ENCODE measurements around the gene ELK3.

The ELK3 gene

DNA sequence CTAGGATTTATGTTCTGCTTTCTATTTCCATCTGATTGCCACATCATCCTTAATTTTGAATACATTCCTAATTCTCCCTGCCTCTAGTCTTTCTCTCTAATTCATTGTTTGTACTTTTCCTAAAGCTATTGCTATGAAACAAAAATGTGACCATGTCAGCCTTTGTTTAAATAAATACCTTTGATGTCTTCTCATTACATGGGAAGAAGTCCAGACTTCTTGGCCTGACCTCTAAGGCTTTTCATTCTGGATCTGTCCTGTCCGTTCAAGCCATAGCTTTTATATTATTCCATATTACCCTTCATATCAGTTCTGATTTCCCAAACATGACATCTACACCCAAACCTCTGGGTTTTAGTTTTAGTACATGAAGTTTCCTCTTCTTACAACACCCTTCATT, 114.7 kb downstream of the ELK3 start:
- no peak overlapping the region for H2BK15ac ChIP-seq (ENCODE audit: low read length)
- no peak overlapping the region for H3K23ac ChIP-seq (ENCODE audit: low read depth, low read length, poor library complexity)
- no peak overlapping the region for H2BK120ac ChIP-seq (ENCODE audit: low read depth, low read length)
- H3K4ac ChIP-seq (ENCODE audit: low read length) = no peak overlapping the region
- WGBS, 2 donors (ENCODE audit: extremely low coverage in 2 of 2, insufficient read length in 2 of 2, insufficient replicate concordance in 1 of 2) = no CpG with 5 or more reads among the region's 1 CpG
- H4K8ac ChIP-seq (ENCODE audit: low read depth, low read length) = no peak overlapping the region
- no peaks in the 10 kb centered on the region for H3K79me1 ChIP-seq (ENCODE audit: low read depth, low read length)
- H3K14ac ChIP-seq (ENCODE audit: low read length) = no peak overlapping the region
- H2BK5ac ChIP-seq (ENCODE audit: low read length) = no peak overlapping the region
- DNase-seq (ENCODE audit: low spot score) = no peak
- no peak overlapping the region for H3K27ac ChIP-seq (replicated peaks; ENCODE audit: low read length)
- H3K36me3 ChIP-seq (replicated peaks in 1 of 2; ENCODE audit: control insufficient read depth in 2 of 2, insufficient read depth in 2 of 2, low read length in 2 of 2) = peaks cover 1 to 46% of the 10 kb centered on the region in 2 donors
- no peak overlapping the region for H3K9ac ChIP-seq (ENCODE audit: low read depth, low read length, poor library complexity)
- H3K4me3 ChIP-seq (ENCODE audit: low read length in 2 of 2) = no peak overlapping the region
- no peak overlapping the region for H2BK12ac ChIP-seq (ENCODE audit: low read length)
- no peaks in the 10 kb centered on the region for H3K4me1 ChIP-seq (ENCODE audit: control insufficient read depth in 2 of 2, insufficient read depth in 1 of 2, low read depth in 1 of 2, low read length in 2 of 2)
- H3K9me3 ChIP-seq (replicated peaks in 1 of 2; ENCODE audit: control insufficient read depth in 2 of 2, insufficient read depth in 1 of 2, low read depth in 1 of 2, low read length in 2 of 2) = peaks cover 0 to 7% of the 10 kb centered on the region in 2 donors
- no peak overlapping the region for H3K4me2 ChIP-seq (ENCODE audit: insufficient read depth, low read length, poor library complexity, severe bottlenecking)
- no peaks in the 10 kb centered on the region for H3K27me3 ChIP-seq (ENCODE audit: control insufficient read depth in 3 of 3, insufficient read depth in 3 of 3, low read depth in 1 of 3, low read length in 3 of 3)
- no peak overlapping the region for H3K18ac ChIP-seq (ENCODE audit: low read length)
- H4K91ac ChIP-seq (ENCODE audit: low read depth, low read length, poor library complexity) = no peak overlapping the region
- no peak overlapping the region for H2AFZ ChIP-seq (ENCODE audit: low read length)
- no peak overlapping the region for H2AK5ac ChIP-seq (ENCODE audit: low read depth, low read length)

DNA sequence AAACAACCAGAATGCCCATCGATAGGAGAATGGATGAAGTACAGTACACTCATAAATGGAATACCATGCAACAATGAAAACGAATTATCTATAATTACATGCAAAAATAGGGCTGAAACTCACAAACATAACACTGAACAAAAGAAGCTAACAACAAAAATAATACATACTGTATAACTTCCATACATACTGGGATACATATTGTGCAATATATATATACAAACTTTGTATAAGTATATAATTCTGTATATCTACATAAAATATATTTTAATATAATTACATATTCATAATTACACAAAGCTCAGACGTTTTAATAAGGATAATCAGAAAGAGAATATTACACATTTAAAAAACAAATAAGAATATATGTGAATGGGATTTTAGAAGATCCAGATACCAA, 115.9 kb downstream of the ELK3 start:
- Histone ChIP-seq H3K23ac (ENCODE audit: low read depth, low read length, poor library complexity) (no peak overlapping the region), H3K14ac (ENCODE audit: low read length) (no peak overlapping the region), H2BK15ac (ENCODE audit: low read length) (no peak overlapping the region), H3K4ac (ENCODE audit: low read length) (no peak overlapping the region), H3K18ac (ENCODE audit: low read length) (no peak overlapping the region), H2AFZ (ENCODE audit: low read length) (no peak overlapping the region), H2BK12ac (ENCODE audit: low read length) (no peak overlapping the region), H4K91ac (ENCODE audit: low read depth, low read length, poor library complexity) (no peak overlapping the region), H3K79me1 (ENCODE audit: low read depth, low read length) (no peaks in the 10 kb centered on the region), H3K27me3 (ENCODE audit: control insufficient read depth in 3 of 3, insufficient read depth in 3 of 3, low read depth in 1 of 3, low read length in 3 of 3) (no peaks in the 10 kb centered on the region), H3K36me3 (replicated peaks in 1 of 2; ENCODE audit: control insufficient read depth in 2 of 2, insufficient read depth in 2 of 2, low read length in 2 of 2) (peaks cover 1 to 46% of the 10 kb centered on the region in 2 donors), H3K4me1 (ENCODE audit: control insufficient read depth in 2 of 2, insufficient read depth in 1 of 2, low read depth in 1 of 2, low read length in 2 of 2) (no peaks in the 10 kb centered on the region), H3K9me3 (replicated peaks in 1 of 2; ENCODE audit: control insufficient read depth in 2 of 2, insufficient read depth in 1 of 2, low read depth in 1 of 2, low read length in 2 of 2) (peaks cover 0 to 7% of the 10 kb centered on the region in 2 donors), H2BK120ac (ENCODE audit: low read depth, low read length) (no peak overlapping the region), H3K27ac (replicated peaks; ENCODE audit: low read length) (no peak overlapping the region), H2AK5ac (ENCODE audit: low read depth, low read length) (no peak overlapping the region), H3K4me3 (ENCODE audit: low read length in 2 of 2) (no peak overlapping the region), H3K4me2 (ENCODE audit: insufficient read depth, low read length, poor library complexity, severe bottlenecking) (no peak overlapping the region), H4K8ac (ENCODE audit: low read depth, low read length) (no peak overlapping the region), H2BK5ac (ENCODE audit: low read length) (no peak overlapping the region), H3K9ac (ENCODE audit: low read depth, low read length, poor library complexity) (no peak overlapping the region)
- no CpG with 5 or more reads among the region's 3 CpGs for WGBS, 2 donors (ENCODE audit: extremely low coverage in 2 of 2, insufficient read length in 2 of 2, insufficient replicate concordance in 1 of 2)
- no peak for DNase-seq (ENCODE audit: low spot score)

DNA sequence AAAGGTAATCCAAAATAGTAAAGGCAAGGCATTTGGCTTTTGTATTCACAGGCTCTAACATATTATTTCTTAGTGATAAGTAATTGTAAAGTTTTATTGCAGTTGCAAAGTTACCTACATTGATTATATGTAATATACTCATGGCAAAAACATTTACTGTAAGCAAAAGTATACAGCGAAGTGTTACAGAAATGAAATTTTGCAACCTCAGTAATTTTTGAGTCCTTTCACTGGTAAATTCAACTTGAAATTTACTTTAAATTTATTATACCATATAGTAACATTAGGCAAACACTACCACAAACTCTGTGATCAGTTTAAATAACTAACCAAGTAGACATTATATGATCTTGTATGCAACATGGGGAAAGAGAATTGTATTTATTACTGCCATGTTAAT, 117.0 kb downstream of the ELK3 start:
- Histone ChIP-seq H3K4ac (ENCODE audit: low read length) (no peak overlapping the region), H3K36me3 (replicated peaks in 1 of 2; ENCODE audit: control insufficient read depth in 2 of 2, insufficient read depth in 2 of 2, low read length in 2 of 2) (peaks cover 1 to 46% of the 10 kb centered on the region in 2 donors), H2AK5ac (ENCODE audit: low read depth, low read length) (no peak overlapping the region), H2BK5ac (ENCODE audit: low read length) (no peak overlapping the region), H4K8ac (ENCODE audit: low read depth, low read length) (no peak overlapping the region), H3K23ac (ENCODE audit: low read depth, low read length, poor library complexity) (no peak overlapping the region), H3K9ac (ENCODE audit: low read depth, low read length, poor library complexity) (no peak overlapping the region), H3K27me3 (ENCODE audit: control insufficient read depth in 3 of 3, insufficient read depth in 3 of 3, low read depth in 1 of 3, low read length in 3 of 3) (no peaks in the 10 kb centered on the region), H3K18ac (ENCODE audit: low read length) (no peak overlapping the region), H3K4me3 (ENCODE audit: low read length in 2 of 2) (no peak overlapping the region), H2AFZ (ENCODE audit: low read length) (no peak overlapping the region), H3K14ac (ENCODE audit: low read length) (no peak overlapping the region), H2BK15ac (ENCODE audit: low read length) (no peak overlapping the region), H2BK12ac (ENCODE audit: low read length) (no peak overlapping the region), H3K79me1 (ENCODE audit: low read depth, low read length) (no peaks in the 10 kb centered on the region), H3K4me1 (ENCODE audit: control insufficient read depth in 2 of 2, insufficient read depth in 1 of 2, low read depth in 1 of 2, low read length in 2 of 2) (peaks cover 0 to 2% of the 10 kb centered on the region in 2 donors), H2BK120ac (ENCODE audit: low read depth, low read length) (no peak overlapping the region), H3K9me3 (replicated peaks in 1 of 2; ENCODE audit: control insufficient read depth in 2 of 2, insufficient read depth in 1 of 2, low read depth in 1 of 2, low read length in 2 of 2) (peaks cover 0 to 7% of the 10 kb centered on the region in 2 donors), H4K91ac (ENCODE audit: low read depth, low read length, poor library complexity) (no peak overlapping the region), H3K27ac (replicated peaks; ENCODE audit: low read length) (no peak overlapping the region), H3K4me2 (ENCODE audit: insufficient read depth, low read length, poor library complexity, severe bottlenecking) (no peak overlapping the region)
- no peak for DNase-seq (ENCODE audit: low spot score)
- WGBS, 2 donors (ENCODE audit: extremely low coverage in 2 of 2, insufficient read length in 2 of 2, insufficient replicate concordance in 1 of 2) = no CpG with 5 or more reads among the region's 1 CpG

DNA sequence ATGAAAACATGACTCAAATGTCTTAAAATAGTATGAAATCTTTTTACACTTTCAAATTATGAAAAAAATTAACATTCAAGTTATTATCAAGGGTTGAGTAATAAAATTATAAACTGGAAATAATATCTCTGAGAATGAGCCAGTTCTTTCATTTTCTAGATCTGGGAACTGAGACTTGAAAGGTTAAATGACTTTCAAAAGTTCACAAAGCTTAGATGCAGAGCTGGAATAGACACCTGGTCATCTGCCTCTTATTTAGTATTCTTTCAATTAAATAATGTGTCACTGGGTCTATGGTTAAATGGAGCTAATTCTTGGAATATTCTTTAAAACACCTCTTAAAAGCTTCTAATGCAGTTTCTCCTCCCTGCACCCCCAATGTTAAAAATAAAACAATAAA, 119.4 kb downstream of the ELK3 start:
- Histone ChIP-seq H2BK5ac (ENCODE audit: low read length) (no peak overlapping the region), H3K36me3 (replicated peaks in 1 of 2; ENCODE audit: control insufficient read depth in 2 of 2, insufficient read depth in 2 of 2, low read length in 2 of 2) (peaks cover 1 to 42% of the 10 kb centered on the region in 2 donors), H2AFZ (ENCODE audit: low read length) (no peak overlapping the region), H2BK12ac (ENCODE audit: low read length) (no peak overlapping the region), H3K4me2 (ENCODE audit: insufficient read depth, low read length, poor library complexity, severe bottlenecking) (no peak overlapping the region), H3K14ac (ENCODE audit: low read length) (no peak overlapping the region), H4K8ac (ENCODE audit: low read depth, low read length) (no peak overlapping the region), H3K9ac (ENCODE audit: low read depth, low read length, poor library complexity) (no peak overlapping the region), H2BK15ac (ENCODE audit: low read length) (no peak overlapping the region), H3K18ac (ENCODE audit: low read length) (no peak overlapping the region), H2AK5ac (ENCODE audit: low read depth, low read length) (no peak overlapping the region), H3K9me3 (replicated peaks in 1 of 2; ENCODE audit: control insufficient read depth in 2 of 2, insufficient read depth in 1 of 2, low read depth in 1 of 2, low read length in 2 of 2) (peaks cover 0 to 7% of the 10 kb centered on the region in 2 donors), H3K4ac (ENCODE audit: low read length) (no peak overlapping the region), H3K23ac (ENCODE audit: low read depth, low read length, poor library complexity) (no peak overlapping the region), H3K4me3 (ENCODE audit: low read length in 2 of 2) (no peak overlapping the region), H2BK120ac (ENCODE audit: low read depth, low read length) (no peak overlapping the region), H4K91ac (ENCODE audit: low read depth, low read length, poor library complexity) (no peak overlapping the region), H3K79me1 (ENCODE audit: low read depth, low read length) (no peaks in the 10 kb centered on the region), H3K27ac (replicated peaks; ENCODE audit: low read length) (no peak overlapping the region), H3K4me1 (ENCODE audit: control insufficient read depth in 2 of 2, insufficient read depth in 1 of 2, low read depth in 1 of 2, low read length in 2 of 2) (peaks cover 0 to 2% of the 10 kb centered on the region in 2 donors), H3K27me3 (ENCODE audit: control insufficient read depth in 3 of 3, insufficient read depth in 3 of 3, low read depth in 1 of 3, low read length in 3 of 3) (no peaks in the 10 kb centered on the region)
- DNase-seq (ENCODE audit: low spot score) = no peak

All from neuronal stem cell (in vitro differentiated cells).